HG02943 (cell line): ENCODE measurements around the gene CLIP2.
"Not testable (repeated sequence)": the region's sequence is repeated elsewhere in the genome, so short reads cannot be mapped to it uniquely, and the experiment has no call there.

Experiments
- ATAC-seq: cut with Tn5 transposase; IDR thresholded peaks from one replicate; pipeline ENCODE4 v1.9.1; 2021; ENCODE audit warnings: mild to moderate bottlenecking, low read depth, moderate library complexity; ENCODE audit not compliant: unreplicated experiment

The CLIP2 gene

GRCh38 chr7:74400420-74401136 is 111.4 kb downstream of the CLIP2 start:
- no peak for ATAC-seq

GRCh38 chr7:74401137-74401859 is 112.1 kb downstream of the CLIP2 start:
- ATAC-seq, result no peak

GRCh38 chr7:74402668-74403067 is 113.5 kb downstream of the CLIP2 start:
- ATAC-seq, result not testable (repeated sequence)

GRCh38 chr7:74403521-74404387 is 114.5 kb downstream of the CLIP2 start:
- no peak for ATAC-seq

- no peak for ATAC-seq
Measured at GRCh38 chr7:74404388-74404700, 115.1 kb downstream of the CLIP2 start.

GRCh38 chr7:74404741-74405140 is 115.5 kb downstream of the CLIP2 start:
- ATAC-seq, result no peak

GRCh38 chr7:74405191-74405898 is 116.1 kb downstream of the CLIP2 start:
- ATAC-seq, result no peak

GRCh38 chr7:74405899-74406512 is 116.8 kb downstream of the CLIP2 start:
- no peak for ATAC-seq

- ATAC-seq, result no peak
Measured at GRCh38 chr7:74407958-74408357, 118.8 kb downstream of the CLIP2 start.

GRCh38 chr7:74409571-74409970 is 120.4 kb downstream of the CLIP2 start:
- ATAC-seq, result no peak

GRCh38 chr7:74410772-74411171 is 121.6 kb downstream of the CLIP2 start:
- ATAC-seq, result no peak

- not testable (repeated sequence) for ATAC-seq
Measured at GRCh38 chr7:74411571-74411970, 122.4 kb downstream of the CLIP2 start.

- ATAC-seq, result no peak
Measured at GRCh38 chr7:74412056-74412455, 122.8 kb downstream of the CLIP2 start.

GRCh38 chr7:74412603-74413002 is 123.4 kb downstream of the CLIP2 start:
- ATAC-seq, result no peak

GRCh38 chr7:74414595-74415333 is 125.6 kb downstream of the CLIP2 start:
- not testable (repeated sequence) for ATAC-seq

- ATAC-seq, result no peak
Measured at GRCh38 chr7:74417419-74417971, 128.3 kb downstream of the CLIP2 start.

- no peak for ATAC-seq
Measured at GRCh38 chr7:74418076-74418475, 128.9 kb downstream of the CLIP2 start.

GRCh38 chr7:74418538-74418937 is 129.3 kb downstream of the CLIP2 start:
- no peak for ATAC-seq

- ATAC-seq, result not testable (repeated sequence)
Measured at GRCh38 chr7:74419232-74419631, 130.0 kb downstream of the CLIP2 start.
